H9 (cell line): ENCODE data around the gene GGT6. TPM values are rescaled to one million over a fixed set of nuclear protein-coding genes. Genes with fewer than 3 reads are reported as not detected.

Experiments
- DNase-seq: peaks from one replicate; pipeline ENCODE4 v3.0.0-alpha.2; 2017
- H2AFZ ChIP-seq: one replicate; pipeline ENCODE4 v1.6.1; 2013; ENCODE audit warnings: mild to moderate bottlenecking, low read length, control low read depth, moderate library complexity
- H2AK5ac ChIP-seq: 2 replicates; pipeline ENCODE4 v1.6.1; 2013; ENCODE audit warnings: low read length, control low read depth, mixed read lengths; ENCODE audit not compliant: insufficient read length
- H2BK120ac ChIP-seq: one replicate; pipeline ENCODE4 v1.6.1; 2013; ENCODE audit warnings: low read depth, mild to moderate bottlenecking, low read length, control low read depth, inconsistent platforms; ENCODE audit not compliant: poor library complexity, severe bottlenecking
- H2BK12ac ChIP-seq: 2 replicates; pipeline ENCODE4 v1.6.1; 2013; ENCODE audit warnings: low read length, control low read depth, mixed read lengths, low read depth; ENCODE audit not compliant: insufficient read length
- H2BK15ac ChIP-seq: 2 replicates; pipeline ENCODE4 v1.6.1; 2013; ENCODE audit warnings: low read depth, low read length, control low read depth
- H2BK20ac ChIP-seq: one replicate; pipeline ENCODE4 v1.6.1; 2013; ENCODE audit warnings: low read depth, mild to moderate bottlenecking, low read length, control low read depth, inconsistent platforms; ENCODE audit not compliant: poor library complexity, severe bottlenecking
- H2BK5ac ChIP-seq: 2 replicates; pipeline ENCODE4 v1.6.1; 2013; ENCODE audit warnings: low read length, control low read depth, mixed read lengths; ENCODE audit not compliant: insufficient read length
- H3K14ac ChIP-seq: 2 replicates; pipeline ENCODE4 v1.6.1; 2013; ENCODE audit warnings: low read length, control low read depth; ENCODE audit not compliant: insufficient read depth
- H3K18ac ChIP-seq: 2 replicates; pipeline ENCODE4 v1.6.1; 2013; ENCODE audit warnings: low read depth, mild to moderate bottlenecking, mixed read lengths, low read length, control low read depth; ENCODE audit not compliant: insufficient read length
- H3K23ac ChIP-seq: 2 replicates; pipeline ENCODE4 v1.6.1; 2013; ENCODE audit warnings: low read length, control low read depth, mixed read lengths, low read depth; ENCODE audit not compliant: insufficient read length
- H3K23me2 ChIP-seq: 2 replicates; pipeline ENCODE4 v1.6.1; 2013; ENCODE audit warnings: low read depth, mild to moderate bottlenecking, mixed read lengths, low read length, control low read depth; ENCODE audit not compliant: insufficient read length, poor library complexity, severe bottlenecking
- H3K27ac ChIP-seq: 2 replicates; pipeline ENCODE4 v1.5.1; 2013; ENCODE audit warnings: low read length, control low read depth, mixed read lengths, low read depth; ENCODE audit not compliant: insufficient read length
- H3K27me3 ChIP-seq: 2 replicates; pipeline ENCODE4 v1.6.1; 2013; ENCODE audit warnings: low read length, control low read depth, inconsistent platforms; ENCODE audit not compliant: insufficient read depth
- H3K4ac ChIP-seq: 2 replicates; pipeline ENCODE4 v1.6.1; 2013; ENCODE audit warnings: low read depth, mild to moderate bottlenecking, control low read depth, inconsistent platforms, low read length, moderate library complexity
- H3K4me1 ChIP-seq: 2 replicates; pipeline ENCODE4 v1.6.1; 2013; ENCODE audit warnings: low read length, control low read depth, inconsistent platforms; ENCODE audit not compliant: insufficient read depth
- H3K4me2 ChIP-seq: 2 replicates; pipeline ENCODE4 v1.6.1; 2013; ENCODE audit warnings: low read length, control low read depth, mixed read lengths; ENCODE audit not compliant: insufficient read length, insufficient read depth
- H3K56ac ChIP-seq: 2 replicates; pipeline ENCODE4 v1.6.1; 2013; ENCODE audit warnings: low read depth, mild to moderate bottlenecking, mixed read lengths, low read length, control low read depth; ENCODE audit not compliant: insufficient read length
- H3K79me1 ChIP-seq: 2 replicates; pipeline ENCODE4 v1.6.1; 2013; ENCODE audit warnings: low read depth, mild to moderate bottlenecking, moderate library complexity, low read length, control low read depth, inconsistent platforms; ENCODE audit not compliant: insufficient read depth, poor library complexity, severe bottlenecking
- H3K79me2 ChIP-seq: 2 replicates; pipeline ENCODE4 v1.6.1; 2013; ENCODE audit warnings: low read length, control low read depth, inconsistent platforms; ENCODE audit not compliant: insufficient read depth
- H3K9ac ChIP-seq: 2 replicates; pipeline ENCODE4 v1.6.1; 2013; ENCODE audit warnings: low read length, control low read depth, mixed read lengths; ENCODE audit not compliant: insufficient read length; ENCODE audit errors: extremely low read depth
- H3K9me3 ChIP-seq: one replicate; pipeline ENCODE4 v1.6.1; 2013; ENCODE audit warnings: low read depth, low read length, inconsistent platforms; ENCODE audit not compliant: control insufficient read depth
- H3T11ph ChIP-seq: one replicate; pipeline ENCODE4 v1.6.1; 2013; ENCODE audit warnings: mild to moderate bottlenecking, low read length, control low read depth, inconsistent platforms
- H4K20me1 ChIP-seq: one replicate; pipeline ENCODE4 v1.6.1; 2013; ENCODE audit not compliant: control insufficient read depth, insufficient read length, insufficient read depth
- H4K5ac ChIP-seq: 2 replicates; pipeline ENCODE4 v1.6.1; 2013; ENCODE audit warnings: low read depth, mild to moderate bottlenecking, mixed read lengths, low read length, control low read depth; ENCODE audit not compliant: insufficient read length
- H4K8ac ChIP-seq: replicated peaks from 2 replicates; pipeline ENCODE4 v1.6.1; 2013; ENCODE audit warnings: low read length, control low read depth, mixed read lengths, low read depth; ENCODE audit not compliant: insufficient read length
- H4K91ac ChIP-seq: 2 replicates; pipeline ENCODE4 v1.6.1; 2013; ENCODE audit warnings: low read depth, mild to moderate bottlenecking, moderate library complexity, mixed read lengths, low read length, control low read depth; ENCODE audit not compliant: insufficient read length
- H3K27ac Mint-ChIP-seq, 3 experiments: 2 replicates in 2 of 3; 3 replicates in 1 of 3; pipeline ENCODE4 v1.8.0; 2020 to 2021; ENCODE audit warnings: mixed read lengths in 3 of 3, mild to moderate bottlenecking in 1 of 3, moderate library complexity in 1 of 3
- H3K27me3 Mint-ChIP-seq: 2 replicates; pipeline ENCODE4 v1.8.0; 2021; ENCODE audit warnings: low read depth, mild to moderate bottlenecking, moderate library complexity, mixed read lengths
- H3K36me3 Mint-ChIP-seq, 3 experiments: 2 replicates in 2 of 3; 3 replicates in 1 of 3; pipeline ENCODE4 v1.8.0; 2020 to 2021; ENCODE audit warnings: low read depth in 3 of 3, mixed read lengths in 3 of 3; ENCODE audit not compliant: insufficient read depth in 1 of 3
- H3K4me1 Mint-ChIP-seq, 2 experiments: 2 replicates each; pipeline ENCODE4 v1.8.0; 2020; ENCODE audit warnings: mixed read lengths in 2 of 2
- H3K4me3 Mint-ChIP-seq, 2 experiments: 2 replicates in 1 of 2; 3 replicates in 1 of 2; pipeline ENCODE4 v1.8.0; 2020 to 2021; ENCODE audit warnings: mild to moderate bottlenecking in 2 of 2, mixed read lengths in 2 of 2, moderate library complexity in 1 of 2
- H3K9me3 Mint-ChIP-seq, 2 experiments: 2 replicates in 1 of 2; 3 replicates in 1 of 2; pipeline ENCODE4 v1.8.0; 2020; ENCODE audit warnings: mild to moderate bottlenecking in 2 of 2, mixed read lengths in 2 of 2, moderate library complexity in 1 of 2
- CTCF ChIP-seq: fragments of 200-600 bp; sonication (generic); conservative IDR thresholded peaks from 3 replicates; pipeline ENCODE4 v1.8.0; 2021; ENCODE audit warnings: antibody characterized with exemption, mild to moderate bottlenecking
- WGBS: extraction: QIAGEN DNeasy Blood & Tissue Kit; methylation state at CpG from one replicate; pipeline ENCODE4 v1.1.7; 2013; ENCODE audit warnings: missing lambda C conversion rate, low lambda C conversion rate, mixed read lengths; ENCODE audit not compliant: insufficient read length; ENCODE audit errors: extremely low coverage; 5-methylcytosine and 5-hydroxymethylcytosine counted together
- total RNA-seq: library from RNA; stranded (reverse); gene quantifications from 2 replicates; pipeline ENCODE4 v1.2.1, GENCODE V29; 2021

The GGT6 gene
- total RNA-seq, 1 experiment from 2014 or later: 0.17 TPM

- peaks cover 64% of the 10 kb centered on the region for H3K27me3 Mint-ChIP-seq
- H2AFZ ChIP-seq: no peak overlapping the region
- no peak overlapping the region for H2BK12ac ChIP-seq
These were observed 22.3 kb upstream of the GGT6 start for GRCh38 chr17:4582691-4583090.

More at GRCh38 chr17:4582691-4583090, 22.3 kb upstream of the GGT6 start:
- H3K9ac ChIP-seq: no peak overlapping the region
- no peak overlapping the region for H3K14ac ChIP-seq
- DNase-seq: no peak
- TF ChIP-seq CTCF: no peak
- H4K20me1 ChIP-seq: peaks cover 2% of the 10 kb centered on the region
- H2BK15ac ChIP-seq: no peak overlapping the region
- no peak overlapping the region for H4K5ac ChIP-seq
- Mint-ChIP-seq H3K4me1 (peaks cover 21 to 36% of the 10 kb centered on the region in 2 experiments), H3K36me3 (peaks cover 0 to 6% (median 0%) of the 10 kb centered on the region in 3 experiments; a peak in 2 of 7 replicates), H3K4me3 (no peak overlapping the region), H3K27ac (peak overlapping the region in 1 of 3 experiments; percentile 59; a peak in 1 of 7 replicates), H3K9me3 (peaks cover 0 to 3% of the 10 kb centered on the region in 2 experiments; a peak in 2 of 5 replicates)
- no peak overlapping the region for H3K27ac ChIP-seq
- H3K79me1 ChIP-seq: no peaks in the 10 kb centered on the region
- no peak overlapping the region for H4K8ac ChIP-seq
- no peaks in the 10 kb centered on the region; the same call in 1 of the 2 replicates for H3K4me1 ChIP-seq
- H3K56ac ChIP-seq: no peak overlapping the region
- H3K4ac ChIP-seq: no peak overlapping the region
- no peak overlapping the region for H3K18ac ChIP-seq
- peaks cover 10% of the 10 kb centered on the region for H3K23me2 ChIP-seq
- H2BK20ac ChIP-seq: no peak overlapping the region
- H2BK120ac ChIP-seq: no peak overlapping the region
- no CpG with 5 or more reads among the region's 8 CpGs for WGBS
- H3K27me3 ChIP-seq: peaks cover 23% of the 10 kb centered on the region; the same call in 1 of the 2 replicates
- no peak overlapping the region for H3K23ac ChIP-seq
- no peaks in the 10 kb centered on the region for H3K9me3 ChIP-seq
- H3K4me2 ChIP-seq: no peak overlapping the region
- no peak overlapping the region for H3T11ph ChIP-seq
- H4K91ac ChIP-seq: no peak overlapping the region
- H2AK5ac ChIP-seq: no peak overlapping the region
- H3K79me2 ChIP-seq: no peaks in the 10 kb centered on the region
- no peak overlapping the region for H2BK5ac ChIP-seq
